Hematopoietic multipotent progenitor cell treated with erythropoietin and hydrocortisone succinate and interleukin-3 and kit ligand, for 15 days (in vitro differentiated cells): Measurements from ENCODE around the gene ZNF804B.

Experiments used
- DNase-seq: peaks from one replicate; pipeline ENCODE4 v3.0.0-alpha.2; 2015; ENCODE audit warnings: low spot score

The ZNF804B gene

GRCh38 chr7:88985295-88985694, 225.8 kb downstream of the ZNF804B start:
- no peak for DNase-seq

GRCh38 chr7:89001306-89001705, 241.8 kb downstream of the ZNF804B start:
- no peak for DNase-seq

GRCh38 chr7:89002981-89003956, 243.8 kb downstream of the ZNF804B start:
- DNase-seq = no peak

GRCh38 chr7:89012016-89012415, 252.5 kb downstream of the ZNF804B start:
- DNase-seq = no peak

GRCh38 chr7:89017695-89018094, 258.2 kb downstream of the ZNF804B start:
- no peak for DNase-seq

- no peak for DNase-seq
Observed at GRCh38 chr7:89021741-89022140, 262.2 kb downstream of the ZNF804B start.

GRCh38 chr7:89023206-89023605, 263.7 kb downstream of the ZNF804B start:
- no peak for DNase-seq

GRCh38 chr7:89023877-89024276, 264.4 kb downstream of the ZNF804B start:
- no peak for DNase-seq

GRCh38 chr7:89027781-89028180, 268.3 kb downstream of the ZNF804B start:
- DNase-seq = no peak

- no peak for DNase-seq
Observed at GRCh38 chr7:89028319-89028718, 268.8 kb downstream of the ZNF804B start.

- DNase-seq = no peak
Observed at GRCh38 chr7:89029864-89030263, 270.4 kb downstream of the ZNF804B start.

GRCh38 chr7:89041240-89041639, 281.7 kb downstream of the ZNF804B start:
- DNase-seq = no peak

- no peak for DNase-seq
Observed at GRCh38 chr7:89042940-89043339, 283.4 kb downstream of the ZNF804B start.

- no peak for DNase-seq
Observed at GRCh38 chr7:89049043-89049442, 289.5 kb downstream of the ZNF804B start.

GRCh38 chr7:89053130-89053529, 293.6 kb downstream of the ZNF804B start:
- no peak for DNase-seq

- no peak for DNase-seq
Observed at GRCh38 chr7:89054361-89054760, 294.9 kb downstream of the ZNF804B start.

GRCh38 chr7:89060234-89060633, 300.7 kb downstream of the ZNF804B start:
- DNase-seq = no peak

- DNase-seq = no peak
Observed at GRCh38 chr7:89064831-89065230, 305.3 kb downstream of the ZNF804B start.

GRCh38 chr7:89067048-89067447, 307.5 kb downstream of the ZNF804B start:
- no peak for DNase-seq

- DNase-seq = no peak
Observed at GRCh38 chr7:89072081-89072480, 312.6 kb downstream of the ZNF804B start.

- no peak for DNase-seq
Observed at GRCh38 chr7:89073776-89074175, 314.3 kb downstream of the ZNF804B start.

GRCh38 chr7:89077992-89078391, 318.5 kb downstream of the ZNF804B start:
- no peak for DNase-seq

- no peak for DNase-seq
Observed at GRCh38 chr7:89085580-89085979, 326.1 kb downstream of the ZNF804B start.

GRCh38 chr7:89091550-89091949, 332.1 kb downstream of the ZNF804B start:
- no peak for DNase-seq
